Astrocyte (in vitro differentiated cells and primary cell): ENCODE results near the gene MED9.

Experiments
- CTCF ChIP-seq: IDR thresholded peaks from 2 replicates; pipeline ENCODE4 v1.5.1; 2011; ENCODE audit warnings: low read depth, mild to moderate bottlenecking, inconsistent platforms, low read length, moderate library complexity; ENCODE audit not compliant: insufficient read depth
- EZH2 ChIP-seq: IDR thresholded peaks from 2 replicates; pipeline ENCODE4 v1.6.1; 2012; ENCODE audit warnings: mild to moderate bottlenecking, low read length, inconsistent platforms; ENCODE audit not compliant: insufficient read depth

- TF ChIP-seq CTCF (no peak), EZH2 (no peak)
Measured at GRCh38 chr17:17506893-17507464, 30.2 kb downstream of the MED9 start.
